ENCODE results near the gene LRCH3. TPM values are rescaled to one million over a fixed set of nuclear protein-coding genes. Genes with fewer than 3 reads are reported as not detected.

LRCH3 gene
- total RNA-seq, 6 experiments from 2014 or later, result 39.4 to 44.7 (median 41.0) TPM

GRCh38 chr3:197810901-197811300, 19.8 kb downstream of the LRCH3 start:
- H3K4me3 Mint-ChIP-seq, result no peak overlapping the region
- TF ChIP-seq CTCF (IDR thresholded peaks at IDR 0.05), result no peak
- no peak for DNase-seq
- H3K36me3 Mint-ChIP-seq (ENCODE audit: low read depth), result peaks cover 12% of the 10 kb centered on the region
- no peaks in the 10 kb centered on the region for H3K9me3 Mint-ChIP-seq
- no peaks in the 10 kb centered on the region; the same call in 1 of the 2 replicates for H3K27me3 Mint-ChIP-seq (ENCODE audit: insufficient read depth)
- peaks cover 65% of the 10 kb centered on the region for H3K4me1 Mint-ChIP-seq (ENCODE audit: low read depth)
- no peak overlapping the region; the same call in 1 of the 2 replicates for H3K27ac Mint-ChIP-seq

- Mint-ChIP-seq H3K4me3 (peak overlapping the region; percentile 49), H3K27me3 (ENCODE audit: insufficient read depth) (no peaks in the 10 kb centered on the region; the same call in 1 of the 2 replicates), H3K36me3 (ENCODE audit: low read depth) (peaks cover 8% of the 10 kb centered on the region), H3K9me3 (no peaks in the 10 kb centered on the region), H3K4me1 (ENCODE audit: low read depth) (peaks cover 61% of the 10 kb centered on the region), H3K27ac (peak overlapping the region; percentile 79)
- DNase-seq, result peak; percentile 93
- TF ChIP-seq CTCF (IDR thresholded peaks at IDR 0.05), result no peak
These were observed 20.3 kb downstream of the LRCH3 start for GRCh38 chr3:197811343-197811742.

GRCh38 chr3:197814372-197814771, 23.3 kb downstream of the LRCH3 start:
- H3K27ac Mint-ChIP-seq, result no peak overlapping the region
- H3K36me3 Mint-ChIP-seq (ENCODE audit: low read depth), result peaks cover 8% of the 10 kb centered on the region
- H3K4me1 Mint-ChIP-seq (ENCODE audit: low read depth), result peaks cover 38% of the 10 kb centered on the region
- H3K9me3 Mint-ChIP-seq, result no peaks in the 10 kb centered on the region
- no peak for DNase-seq
- H3K27me3 Mint-ChIP-seq (ENCODE audit: insufficient read depth), result no peaks in the 10 kb centered on the region
- H3K4me3 Mint-ChIP-seq, result no peak overlapping the region
- no peak for TF ChIP-seq CTCF (IDR thresholded peaks at IDR 0.05)

- peaks cover 19% of the 10 kb centered on the region for H3K36me3 Mint-ChIP-seq (ENCODE audit: low read depth)
- peaks cover 6% of the 10 kb centered on the region for H3K27me3 Mint-ChIP-seq (ENCODE audit: insufficient read depth)
- H3K4me1 Mint-ChIP-seq (ENCODE audit: low read depth), result peaks cover 23% of the 10 kb centered on the region
- DNase-seq, result no peak
- H3K4me3 Mint-ChIP-seq, result no peak overlapping the region
- no peak for TF ChIP-seq CTCF (IDR thresholded peaks at IDR 0.05)
- H3K9me3 Mint-ChIP-seq, result no peaks in the 10 kb centered on the region; the same call in 1 of the 2 replicates
- no peak overlapping the region; the same call in 1 of the 2 replicates for H3K27ac Mint-ChIP-seq
These were observed 29.7 kb downstream of the LRCH3 start for GRCh38 chr3:197820550-197821335.

GRCh38 chr3:197829397-197830045, 38.5 kb downstream of the LRCH3 start:
- H3K36me3 Mint-ChIP-seq (ENCODE audit: low read depth), result peaks cover 43% of the 10 kb centered on the region
- H3K27me3 Mint-ChIP-seq (ENCODE audit: insufficient read depth), result peaks cover 3% of the 10 kb centered on the region; the same call in 1 of the 2 replicates
- no peak overlapping the region for H3K27ac Mint-ChIP-seq
- H3K4me3 Mint-ChIP-seq, result no peak overlapping the region
- H3K4me1 Mint-ChIP-seq (ENCODE audit: low read depth), result peaks cover 9% of the 10 kb centered on the region
- H3K9me3 Mint-ChIP-seq, result no peaks in the 10 kb centered on the region; the same call in 1 of the 2 replicates
- DNase-seq, result no peak
- no peak for TF ChIP-seq CTCF (IDR thresholded peaks at IDR 0.05)

All from HFFc6 (cell line).